GM13976 (cell line): ENCODE results near the gene PLAC9.

Experiments used
- DNase-seq: peaks from one replicate; pipeline ENCODE4 v3.0.0; 2012; ENCODE audit warnings: low spot score
- CTCF ChIP-seq: IDR thresholded peaks from 2 replicates; pipeline ENCODE4 v1.5.1; 2012; ENCODE audit warnings: borderline replicate concordance, mild to moderate bottlenecking; ENCODE audit not compliant: insufficient read depth; ENCODE audit errors: extremely low read depth, missing control alignments, control extremely low read depth
- in situ Hi-C: fragments of 300-500 bp; cut with MboI; formaldehyde crosslinking; loops from one replicate; pipeline ENCODE4 v1.12.0; 2022; ENCODE audit warnings: low sequenced_read_pairs, mixed read lengths, inconsistent platforms; ENCODE audit not compliant: unreplicated experiment

PLAC9 gene

GRCh38 chr10:80148166-80148805 lies 15.8 kb downstream of the PLAC9 start:
- in situ Hi-C loops = no loop called here
- no peak for TF ChIP-seq CTCF

GRCh38 chr10:80149123-80149522 lies 16.6 kb downstream of the PLAC9 start:
- no peak for TF ChIP-seq CTCF
- DNase-seq = no peak
- in situ Hi-C loops = no loop called here

More at GRCh38 chr10:80148166-80148805, 15.8 kb downstream of the PLAC9 start:
- no peak for DNase-seq

DNA sequence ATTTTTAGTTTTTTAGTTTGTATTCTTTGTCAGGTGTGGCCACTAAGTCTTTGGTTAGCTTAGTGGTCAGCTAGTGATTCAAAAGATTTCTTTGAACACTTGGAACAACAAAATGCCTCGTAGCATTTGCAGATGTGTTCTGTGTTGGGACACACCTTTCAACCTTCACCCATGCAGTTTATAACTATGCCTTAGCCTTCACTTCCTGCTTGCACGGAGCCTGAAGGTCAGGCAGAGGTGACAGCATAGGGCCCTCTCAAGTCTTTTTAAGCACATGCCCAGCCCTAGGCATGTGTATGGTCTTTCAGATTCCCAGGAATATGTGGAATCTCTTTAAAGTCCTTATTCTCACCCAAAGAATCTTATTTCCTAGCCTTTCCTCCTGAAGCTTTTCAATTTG lies 17.6 kb downstream of the PLAC9 start:
- in situ Hi-C loops = loop anchor here (10.0 kb wide), 1 partner anchor 75 kb away; no protein-coding TSS in a partner anchor
- no peak for TF ChIP-seq CTCF

DNA sequence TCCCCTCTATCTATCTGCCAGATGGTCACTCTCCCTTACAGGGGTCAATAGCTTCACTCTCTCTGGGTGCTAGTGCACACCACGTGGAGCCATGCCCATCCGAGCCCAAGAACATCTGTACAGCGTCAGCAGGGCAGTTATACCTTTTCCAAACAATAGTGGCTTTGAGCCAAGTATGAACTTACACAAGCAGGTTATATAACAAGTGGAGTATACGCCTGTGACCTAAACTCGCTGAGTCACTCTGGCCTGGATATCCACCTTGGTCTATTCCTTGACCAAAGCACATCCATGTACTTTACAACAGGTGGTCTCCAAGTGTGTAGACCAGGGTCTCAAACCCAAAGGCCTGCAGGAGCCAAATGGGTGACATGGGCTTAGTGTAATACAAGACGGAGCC lies 20.3 kb downstream of the PLAC9 start:
- no peak for DNase-seq
- TF ChIP-seq CTCF = no peak
- in situ Hi-C loops = loop anchor here (10.0 kb wide), 1 partner anchor 72 kb away; no protein-coding TSS in a partner anchor

More for the DNA sequence above, 17.6 kb downstream of the PLAC9 start:
- no peak for DNase-seq

DNA sequence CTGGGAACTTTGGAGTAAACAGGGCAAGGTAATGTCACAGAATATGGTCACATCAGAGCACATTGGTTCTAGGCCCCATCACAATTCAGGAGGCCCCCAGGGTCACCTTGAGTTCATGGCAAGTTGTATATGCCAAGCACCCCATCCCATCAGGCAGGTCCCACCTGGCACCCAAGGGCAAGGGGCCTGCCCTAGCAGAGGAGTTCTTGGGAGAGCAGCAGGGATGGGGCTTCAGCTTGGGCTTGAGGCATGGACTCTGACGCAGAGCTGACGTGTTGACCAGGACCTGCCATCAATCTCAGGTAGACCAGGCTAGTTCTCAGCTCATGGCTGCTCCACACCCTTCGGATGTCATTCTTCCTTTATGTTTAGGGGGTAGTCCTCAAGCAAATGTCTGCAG lies 20.9 kb downstream of the PLAC9 start:
- in situ Hi-C loops = loop anchor here (10.0 kb wide), 1 partner anchor 71 kb away; no protein-coding TSS in a partner anchor
- TF ChIP-seq CTCF = no peak
- DNase-seq = no peak

DNA sequence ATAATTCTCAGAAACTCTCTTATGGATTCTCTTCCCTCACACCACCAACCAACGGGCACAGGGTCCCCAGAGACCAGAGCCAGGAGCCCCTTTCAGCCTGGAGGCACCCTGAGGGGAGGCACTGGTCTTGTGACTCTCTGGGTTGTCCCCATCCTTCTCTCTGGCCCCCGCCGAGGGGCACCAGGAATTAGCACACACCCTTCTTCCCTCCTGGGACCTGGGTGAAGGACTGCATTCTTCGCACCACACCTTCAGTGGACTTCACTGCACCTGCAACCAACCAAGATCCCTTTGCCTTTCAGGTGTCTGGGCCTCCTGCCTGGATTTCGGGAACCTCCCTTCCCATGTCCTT lies 22.1 kb downstream of the PLAC9 start:
- TF ChIP-seq CTCF = no peak
- no peak for DNase-seq
- in situ Hi-C loops = loop anchor here (10.0 kb wide), 1 partner anchor 70 kb away; no protein-coding TSS in a partner anchor
